ENCODE data around the gene SRF. TPM values are rescaled to one million over a fixed set of nuclear protein-coding genes. Genes with fewer than 3 reads are reported as not detected.
"Not testable (repeated sequence)": the region's sequence is repeated elsewhere in the genome, so short reads cannot be mapped to it uniquely, and the experiment has no call there.

Gene SRF
- total RNA-seq, 6 donors from 2014 or later: 25.1 to 40.6 (median 30.8) TPM

DNA sequence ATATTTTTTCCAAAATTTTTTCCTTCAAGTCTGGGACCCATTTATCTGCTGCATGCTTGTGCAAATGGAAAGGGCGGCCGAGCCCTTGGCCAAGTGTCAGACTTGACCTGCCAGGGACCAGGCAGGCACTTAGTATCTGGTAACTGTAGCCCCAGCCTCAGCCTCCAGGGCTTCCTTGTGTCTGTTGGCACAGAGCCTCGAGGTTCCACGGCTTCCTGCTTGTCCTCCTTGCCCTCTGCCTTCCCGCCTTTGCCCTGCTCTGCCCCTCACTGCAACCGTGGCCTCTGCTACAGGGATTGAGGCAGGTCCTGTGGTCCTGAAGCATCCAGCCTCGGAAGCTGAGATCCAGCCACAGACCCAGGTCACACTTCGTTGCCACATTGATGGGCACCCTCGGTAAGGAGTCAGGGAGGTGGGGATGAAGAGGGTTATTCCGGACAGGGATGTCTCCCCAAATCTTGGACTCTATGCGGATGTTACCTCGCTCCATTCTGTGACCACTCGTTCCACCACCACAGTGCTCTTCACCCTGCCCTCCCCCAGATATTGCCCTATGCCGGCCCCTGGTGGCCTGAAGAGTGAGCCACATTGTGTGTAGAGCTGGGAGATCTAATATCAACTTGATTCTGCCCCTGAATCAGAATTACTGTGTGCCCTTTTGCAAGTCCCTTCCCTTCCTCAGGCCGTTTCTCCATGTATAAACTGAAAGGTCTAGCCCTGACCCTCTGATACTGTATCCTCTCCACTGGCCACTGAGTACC, 41.5 kb upstream of the SRF start:
- no peaks in the 10 kb centered on the region for H3K27me3 ChIP-seq
- no peak overlapping the region for H3K27ac ChIP-seq
- DNase-seq (no peak), ATAC-seq (ENCODE audit: low FRiP score in 2 of 2) (peak in 1 of 2 donors; percentile 43)
- WGBS, 2 donors: 36 to 39% methylated on average over 12 to 15 of the region's 15 CpGs
- TF ChIP-seq, protein P1, sequence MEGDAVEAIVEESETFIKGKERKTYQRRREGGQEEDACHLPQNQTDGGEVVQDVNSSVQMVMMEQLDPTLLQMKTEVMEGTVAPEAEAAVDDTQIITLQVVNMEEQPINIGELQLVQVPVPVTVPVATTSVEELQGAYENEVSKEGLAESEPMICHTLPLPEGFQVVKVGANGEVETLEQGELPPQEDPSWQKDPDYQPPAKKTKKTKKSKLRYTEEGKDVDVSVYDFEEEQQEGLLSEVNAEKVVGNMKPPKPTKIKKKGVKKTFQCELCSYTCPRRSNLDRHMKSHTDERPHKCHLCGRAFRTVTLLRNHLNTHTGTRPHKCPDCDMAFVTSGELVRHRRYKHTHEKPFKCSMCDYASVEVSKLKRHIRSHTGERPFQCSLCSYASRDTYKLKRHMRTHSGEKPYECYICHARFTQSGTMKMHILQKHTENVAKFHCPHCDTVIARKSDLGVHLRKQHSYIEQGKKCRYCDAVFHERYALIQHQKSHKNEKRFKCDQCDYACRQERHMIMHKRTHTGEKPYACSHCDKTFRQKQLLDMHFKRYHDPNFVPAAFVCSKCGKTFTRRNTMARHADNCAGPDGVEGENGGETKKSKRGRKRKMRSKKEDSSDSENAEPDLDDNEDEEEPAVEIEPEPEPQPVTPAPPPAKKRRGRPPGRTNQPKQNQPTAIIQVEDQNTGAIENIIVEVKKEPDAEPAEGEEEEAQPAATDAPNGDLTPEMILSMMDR (IDR thresholded peaks at IDR 0.05): peak in 5 of 6 experiments; percentile 15 to 57 (median 50)
- no peak for TF ChIP-seq POLR2AphosphoS5 (IDR thresholded peaks at IDR 0.05)
- no peaks in the 10 kb centered on the region for H3K9me3 ChIP-seq
- peaks cover 0 to 7% (median 3%) of the 10 kb centered on the region in 4 donors for H3K36me3 ChIP-seq
- peaks cover 10 to 23% (median 13%) of the 10 kb centered on the region in 4 donors for H3K4me1 ChIP-seq
- H3K4me3 ChIP-seq: no peak overlapping the region

DNA sequence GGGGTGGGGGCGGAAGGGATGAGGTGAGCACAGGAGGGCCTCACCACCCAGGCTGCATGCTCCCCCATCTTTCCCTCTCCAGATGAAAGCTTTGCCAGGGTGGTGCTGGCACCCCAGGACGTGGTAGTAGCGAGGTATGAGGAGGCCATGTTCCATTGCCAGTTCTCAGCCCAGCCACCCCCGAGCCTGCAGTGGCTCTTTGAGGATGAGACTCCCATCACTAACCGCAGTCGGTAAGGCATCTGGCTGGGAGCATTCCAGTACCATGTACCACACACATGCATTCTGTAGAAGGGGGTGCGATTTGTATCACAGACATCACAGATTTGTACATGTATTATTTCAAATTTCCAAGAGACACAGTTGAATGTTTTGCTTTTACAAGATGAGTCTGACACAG, 40.6 kb upstream of the SRF start:
- no peak overlapping the region for H3K4me3 ChIP-seq

DNA sequence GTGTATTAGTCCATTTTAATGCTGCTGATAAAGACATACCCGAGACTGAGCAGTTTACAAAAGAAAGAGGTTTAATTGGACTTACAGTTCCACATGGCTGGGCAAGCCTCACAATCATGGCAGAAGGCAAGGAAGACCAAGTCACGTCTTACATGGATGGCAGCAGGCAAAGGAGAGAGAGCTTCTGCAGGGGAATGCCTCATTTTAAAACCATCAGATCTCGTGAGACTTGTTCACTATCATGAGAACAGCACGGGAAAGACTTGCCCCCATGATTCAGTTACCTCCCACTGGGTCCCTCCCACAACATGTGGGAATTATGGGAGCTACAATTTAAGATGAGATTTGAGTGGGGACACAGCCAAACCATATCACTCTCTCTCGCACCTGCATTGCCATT, 39.7 kb upstream of the SRF start:
- not testable (repeated sequence) for H3K36me3 ChIP-seq; H3K27ac ChIP-seq; H3K4me3 ChIP-seq; H3K27me3 ChIP-seq; ATAC-seq (ENCODE audit: low FRiP score in 2 of 2); DNase-seq; H3K9me3 ChIP-seq
- 82 to 87% methylated on average over 5 of the region's 5 CpGs for WGBS, 2 donors
- peaks cover 10 to 19% (median 13%) of the 10 kb centered on the region in 4 donors for H3K4me1 ChIP-seq

More for the DNA sequence above, 40.6 kb upstream of the SRF start:
- TF ChIP-seq POLR2A (IDR thresholded peaks at IDR 0.05) (no peak), POLR2AphosphoS5 (IDR thresholded peaks at IDR 0.05) (no peak), EP300 (IDR thresholded peaks at IDR 0.05) (no peak)
- TF ChIP-seq, protein P1 (IDR thresholded peaks at IDR 0.05): no peak
- no peaks in the 10 kb centered on the region for H3K9me3 ChIP-seq
- no peaks in the 10 kb centered on the region for H3K27me3 ChIP-seq
- no peak for DNase-seq
- no peak overlapping the region for H3K27ac ChIP-seq
- peaks cover 10 to 23% (median 13%) of the 10 kb centered on the region in 4 donors for H3K4me1 ChIP-seq
- peaks cover 0 to 7% (median 3%) of the 10 kb centered on the region in 4 donors for H3K36me3 ChIP-seq
- ATAC-seq (ENCODE audit: low FRiP score in 2 of 2): no peak
- 91 to 97% methylated on average over 3 to 7 of the region's 7 CpGs for WGBS, 2 donors

DNA sequence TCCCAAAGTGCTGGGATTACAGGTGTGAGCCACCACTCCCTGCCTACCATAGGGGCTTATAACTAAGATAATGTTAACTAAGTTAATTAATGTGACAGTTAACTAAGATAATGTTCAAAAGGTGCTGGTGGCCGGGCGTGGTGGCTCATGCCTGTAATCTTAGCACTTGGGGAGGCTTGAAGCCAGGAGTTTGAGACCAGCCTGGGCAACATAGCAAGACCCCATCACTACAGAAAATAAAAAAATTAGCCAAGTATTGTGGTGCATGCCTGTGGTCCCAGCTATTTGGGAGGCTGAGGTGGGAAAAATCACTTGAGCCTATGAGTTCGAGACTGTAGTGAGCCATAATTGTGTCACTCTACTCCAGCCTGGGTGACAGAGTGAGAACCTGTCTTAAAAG, 32.8 kb upstream of the SRF start:
- peaks cover 0 to 2% (median 2%) of the 10 kb centered on the region in 4 donors for H3K4me1 ChIP-seq
- ATAC-seq (ENCODE audit: low FRiP score in 2 of 2): no peak
- no peaks in the 10 kb centered on the region for H3K27me3 ChIP-seq
- H3K36me3 ChIP-seq: peaks cover 0 to 10% (median 0%) of the 10 kb centered on the region in 4 donors
- H3K4me3 ChIP-seq: no peak overlapping the region
- H3K9me3 ChIP-seq: no peaks in the 10 kb centered on the region
- DNase-seq: no peak
- H3K27ac ChIP-seq: no peak overlapping the region
- TF ChIP-seq, protein P1 (IDR thresholded peaks at IDR 0.05): no peak
- 99% methylated on average over 3 of the region's 3 CpGs for WGBS, 2 donors

DNA sequence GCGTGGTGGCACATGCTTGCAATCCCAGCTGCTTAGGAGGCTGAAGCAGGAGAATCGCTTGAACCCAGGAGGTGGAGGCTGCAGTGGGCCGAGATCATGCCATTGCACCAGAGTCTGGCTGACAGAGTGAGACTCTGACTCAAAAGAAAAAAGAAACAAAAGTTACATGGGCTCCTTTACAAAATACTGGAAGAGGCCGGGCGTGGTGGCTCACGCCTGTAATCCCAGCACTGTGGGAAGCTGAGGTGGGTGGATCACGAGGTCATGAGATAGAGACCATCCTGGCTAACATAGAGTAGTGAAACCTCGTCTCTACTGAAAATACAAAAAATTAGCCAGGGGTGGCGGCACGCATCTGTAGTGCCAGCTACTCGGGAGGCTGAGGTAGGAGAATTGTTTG, 31.1 kb upstream of the SRF start:
- not testable (repeated sequence) for H3K4me3 ChIP-seq; H3K27me3 ChIP-seq; H3K4me1 ChIP-seq; ATAC-seq (ENCODE audit: low FRiP score in 2 of 2); DNase-seq; H3K9me3 ChIP-seq; H3K27ac ChIP-seq
- H3K36me3 ChIP-seq: peaks cover 0 to 10% (median 0%) of the 10 kb centered on the region in 4 donors
- 88 to 90% methylated on average over 11 of the region's 11 CpGs for WGBS, 2 donors

DNA sequence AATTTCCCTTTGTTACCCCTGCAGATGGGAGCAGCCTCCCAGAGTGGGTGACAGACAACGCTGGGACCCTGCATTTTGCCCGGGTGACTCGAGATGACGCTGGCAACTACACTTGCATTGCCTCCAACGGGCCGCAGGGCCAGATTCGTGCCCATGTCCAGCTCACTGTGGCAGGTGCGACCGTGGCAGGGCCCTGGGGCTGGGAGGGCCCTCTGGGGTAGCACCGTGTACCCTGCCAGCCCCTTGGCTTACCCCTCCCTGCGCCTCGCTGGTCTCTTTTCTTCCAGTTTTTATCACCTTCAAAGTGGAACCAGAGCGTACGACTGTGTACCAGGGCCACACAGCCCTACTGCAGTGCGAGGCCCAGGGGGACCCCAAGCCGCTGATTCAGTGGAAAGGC, 29.4 kb upstream of the SRF start:
- H3K27ac ChIP-seq: no peak overlapping the region
- peaks cover 7 to 10% (median 8%) of the 10 kb centered on the region in 4 donors for H3K4me1 ChIP-seq
- H3K36me3 ChIP-seq: peaks cover 0 to 12% (median 3%) of the 10 kb centered on the region in 4 donors
- DNase-seq (peak in 1 of 2 donors; percentile 58), ATAC-seq (ENCODE audit: low FRiP score in 2 of 2) (no peak)
- H3K4me3 ChIP-seq: no peak overlapping the region
- no peaks in the 10 kb centered on the region for H3K27me3 ChIP-seq
- H3K9me3 ChIP-seq: no peaks in the 10 kb centered on the region
- 89 to 93% methylated on average over 16 of the region's 16 CpGs for WGBS, 2 donors
- TF ChIP-seq EP300 (IDR thresholded peaks at IDR 0.05): no peak
- TF ChIP-seq POLR2AphosphoS5 (IDR thresholded peaks at IDR 0.05): no peak
